GM23338 (cell line): Measurements from ENCODE around the gene HAPLN2.

Experiments
- EZH2 ChIP-seq: fragments of 200-600 bp; sonication (generic); IDR thresholded peaks from one replicate; pipeline ENCODE4 v1.8.0; 2017; ENCODE audit warnings: antibody characterized with exemption, mild to moderate bottlenecking, low read depth; ENCODE audit not compliant: unreplicated experiment
- EZH2phosphoT487 ChIP-seq: fragments of 200-600 bp; sonication (generic); IDR thresholded peaks from one replicate; pipeline ENCODE4 v1.8.1; 2018; ENCODE audit warnings: antibody characterized with exemption; ENCODE audit not compliant: unreplicated experiment
- POLR2AphosphoS5 ChIP-seq: IDR thresholded peaks from 2 replicates; pipeline ENCODE4 v1.6.1; 2016; ENCODE audit warnings: antibody characterized with exemption, low read depth
- TF ChIP-seq, protein P1 (sequence below), 2 experiments: fragments of 200-600 bp in 1 of 2; sonication (generic) in 1 of 2; conservative IDR thresholded peaks; 2 replicates each; pipeline versions ENCODE4 v1.5.1 to v1.6.1; 2016 to 2017; ENCODE audit warnings: antibody characterized with exemption in 2 of 2, low read depth in 2 of 2, mild to moderate bottlenecking in 2 of 2, moderate library complexity in 1 of 2

DNA sequence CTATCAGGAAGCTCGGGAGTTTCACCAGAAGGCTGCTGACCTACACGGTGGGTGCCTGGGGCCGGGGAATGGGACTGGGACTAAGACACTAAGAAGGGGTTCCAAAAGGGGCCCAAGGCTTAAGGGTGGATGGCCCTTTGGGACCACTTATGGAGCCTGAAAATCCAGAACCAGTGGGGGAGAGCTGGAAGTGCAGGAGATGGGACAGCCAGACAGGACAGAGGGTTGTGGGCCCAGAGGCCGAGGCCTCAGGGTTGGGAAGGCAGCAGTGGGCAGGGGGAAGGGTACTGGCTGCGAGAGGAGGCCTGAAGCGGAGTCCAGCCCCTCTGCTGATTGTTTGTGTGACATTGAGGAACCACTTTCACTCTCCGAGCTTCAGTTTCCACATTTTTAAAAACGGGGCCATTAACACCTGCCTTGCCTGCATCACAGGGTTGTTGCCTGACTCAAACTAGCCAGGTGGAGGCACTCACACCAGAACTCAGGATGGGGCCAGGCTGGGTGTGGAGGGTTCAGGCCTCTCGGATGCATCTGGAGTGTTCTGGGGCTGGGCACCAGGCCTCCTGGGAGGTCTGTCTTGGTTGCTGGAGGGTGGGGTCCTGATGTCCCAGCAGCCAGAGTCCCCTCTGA, 36.7 kb upstream of the HAPLN2 start:
- TF ChIP-seq EZH2 (no peak), EZH2phosphoT487 (no peak), POLR2AphosphoS5 (no peak)
- TF ChIP-seq, protein P1, sequence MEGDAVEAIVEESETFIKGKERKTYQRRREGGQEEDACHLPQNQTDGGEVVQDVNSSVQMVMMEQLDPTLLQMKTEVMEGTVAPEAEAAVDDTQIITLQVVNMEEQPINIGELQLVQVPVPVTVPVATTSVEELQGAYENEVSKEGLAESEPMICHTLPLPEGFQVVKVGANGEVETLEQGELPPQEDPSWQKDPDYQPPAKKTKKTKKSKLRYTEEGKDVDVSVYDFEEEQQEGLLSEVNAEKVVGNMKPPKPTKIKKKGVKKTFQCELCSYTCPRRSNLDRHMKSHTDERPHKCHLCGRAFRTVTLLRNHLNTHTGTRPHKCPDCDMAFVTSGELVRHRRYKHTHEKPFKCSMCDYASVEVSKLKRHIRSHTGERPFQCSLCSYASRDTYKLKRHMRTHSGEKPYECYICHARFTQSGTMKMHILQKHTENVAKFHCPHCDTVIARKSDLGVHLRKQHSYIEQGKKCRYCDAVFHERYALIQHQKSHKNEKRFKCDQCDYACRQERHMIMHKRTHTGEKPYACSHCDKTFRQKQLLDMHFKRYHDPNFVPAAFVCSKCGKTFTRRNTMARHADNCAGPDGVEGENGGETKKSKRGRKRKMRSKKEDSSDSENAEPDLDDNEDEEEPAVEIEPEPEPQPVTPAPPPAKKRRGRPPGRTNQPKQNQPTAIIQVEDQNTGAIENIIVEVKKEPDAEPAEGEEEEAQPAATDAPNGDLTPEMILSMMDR (conservative IDR thresholded peaks at IDR 0.05; ENCODE audit: low read depth in 2 of 2), result 0 out of 4 replicates have a peak, but pooled peaks of 1 of the 2 experiments have one; percentile 9
